IgD-negative memory B cell (primary cell): ENCODE results near the gene MRPL45. TPM values are rescaled to one million over a fixed set of nuclear protein-coding genes. Genes with fewer than 3 reads are reported as not detected.

Source experiments
- H3K27ac Mint-ChIP-seq, 3 donors: one replicate each; pipeline ENCODE4 v1.8.0; 2020 to 2022; ENCODE audit warnings: mild to moderate bottlenecking in 3 of 3, mixed read lengths in 3 of 3, moderate library complexity in 1 of 3
- H3K27me3 Mint-ChIP-seq: one replicate; pipeline ENCODE4 v1.8.0; 2021; ENCODE audit warnings: mixed read lengths
- H3K36me3 Mint-ChIP-seq: one replicate; pipeline ENCODE4 v1.8.0; 2020; ENCODE audit warnings: mild to moderate bottlenecking, mixed read lengths
- H3K4me1 Mint-ChIP-seq, 3 donors: one replicate each; pipeline ENCODE4 v1.8.0; 2020 to 2022; ENCODE audit warnings: mixed read lengths in 3 of 3, mild to moderate bottlenecking in 1 of 3
- H3K4me3 Mint-ChIP-seq, 4 donors: one replicate each; pipeline ENCODE4 v1.8.0; 2020 to 2022; ENCODE audit warnings: mild to moderate bottlenecking in 4 of 4, mixed read lengths in 4 of 4, moderate library complexity in 3 of 4
- H3K9me3 Mint-ChIP-seq, 3 donors: one replicate each; pipeline ENCODE4 v1.8.0; 2020 to 2021; ENCODE audit warnings: mixed read lengths in 3 of 3, mild to moderate bottlenecking in 1 of 3
- polyA plus RNA-seq: library from polyadenylated mRNA; unstranded; fragments of 300-500 nt; fragmentation: Illumina TruSeq; gene quantifications from one replicate; pipeline ENCODE4 v1.2.3, GENCODE V29; 2021

The MRPL45 gene
- polyA plus RNA-seq, 1 donor from 2014 or later = 23.5 TPM

DNA sequence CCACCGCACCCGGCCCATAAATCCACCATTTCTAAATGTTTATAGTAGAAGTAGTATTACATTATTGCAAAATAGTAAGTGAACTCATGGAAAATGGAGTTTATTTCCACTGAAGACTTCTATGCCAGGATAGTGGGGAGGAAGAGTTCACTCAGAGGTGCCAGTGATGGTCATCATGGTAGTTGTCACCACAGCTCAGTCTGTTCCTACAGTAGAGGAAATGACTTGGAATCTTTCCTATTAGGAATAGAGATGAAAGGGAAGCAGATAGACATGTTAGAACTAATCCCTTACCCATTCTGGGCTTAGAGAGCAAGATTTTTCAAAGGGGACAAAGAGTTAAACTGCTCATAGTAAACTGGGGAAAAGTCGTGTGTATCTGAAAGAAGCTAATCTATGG lies 20.1 kb downstream of the MRPL45 start:
- H3K27ac Mint-ChIP-seq = no peak overlapping the region
- H3K36me3 Mint-ChIP-seq = peaks cover 17% of the 10 kb centered on the region
- no peak overlapping the region for H3K4me3 Mint-ChIP-seq
- H3K27me3 Mint-ChIP-seq = no peaks in the 10 kb centered on the region
- H3K4me1 Mint-ChIP-seq = peaks cover 0 to 4% (median 0%) of the 10 kb centered on the region in 3 donors
- no peaks in the 10 kb centered on the region for H3K9me3 Mint-ChIP-seq

DNA sequence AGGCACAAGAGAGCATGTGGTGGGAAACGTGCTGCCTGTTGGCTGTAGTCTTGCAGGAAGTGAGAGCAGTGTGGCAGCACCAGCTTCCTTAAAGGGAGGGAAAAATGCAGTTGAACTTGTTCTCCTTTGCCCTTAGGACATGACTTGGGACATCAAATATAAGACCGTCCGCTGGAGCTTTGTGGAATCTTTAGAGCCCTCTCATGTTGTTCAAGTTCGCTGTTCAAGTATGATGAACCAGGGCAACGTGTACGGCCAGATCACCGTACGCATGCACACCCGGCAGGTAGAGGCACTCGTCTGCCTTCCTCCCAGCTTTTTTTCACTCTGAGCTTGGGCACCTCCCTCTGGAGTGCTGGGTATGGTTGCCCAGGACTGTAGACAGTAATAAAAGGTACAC lies 23.5 kb downstream of the MRPL45 start:
- H3K36me3 Mint-ChIP-seq = peaks cover 8% of the 10 kb centered on the region
- no peaks in the 10 kb centered on the region for H3K9me3 Mint-ChIP-seq
- no peak overlapping the region for H3K4me3 Mint-ChIP-seq
- H3K27me3 Mint-ChIP-seq = no peaks in the 10 kb centered on the region
- peak overlapping the region in 1 of 3 donors; percentile 35 for H3K27ac Mint-ChIP-seq
- H3K4me1 Mint-ChIP-seq = peaks cover 0 to 6% (median 2%) of the 10 kb centered on the region in 3 donors

DNA sequence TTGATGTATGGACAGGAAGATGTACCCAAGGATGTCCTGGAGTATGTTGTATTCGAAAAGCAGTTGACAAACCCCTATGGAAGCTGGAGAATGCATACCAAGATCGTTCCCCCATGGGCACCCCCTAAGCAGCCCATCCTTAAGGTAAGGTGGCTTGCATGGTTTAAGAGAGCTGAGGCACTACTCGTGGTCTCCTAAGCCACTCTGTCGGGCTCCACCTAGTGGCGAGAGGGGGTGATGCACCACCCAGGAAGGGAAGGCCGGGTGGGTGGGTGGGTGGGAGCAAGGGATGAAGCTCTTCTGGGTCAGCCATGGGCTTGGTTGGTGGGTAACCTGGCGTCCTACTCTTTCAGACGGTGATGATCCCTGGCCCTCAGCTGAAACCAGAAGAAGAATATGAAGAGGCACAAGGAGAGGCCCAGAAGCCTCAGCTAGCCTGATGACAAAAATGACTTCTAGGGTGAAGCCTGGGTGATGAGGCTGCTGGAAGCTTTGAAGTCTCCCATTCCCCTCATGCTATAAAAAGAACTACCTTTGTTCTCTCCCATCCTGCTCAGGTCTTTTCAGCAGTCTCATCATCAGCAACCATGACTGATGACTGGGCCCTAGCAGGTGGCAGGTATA lies 25.3 kb downstream of the MRPL45 start:
- Mint-ChIP-seq H3K27me3 (no peaks in the 10 kb centered on the region), H3K4me1 (peaks cover 3 to 8% (median 6%) of the 10 kb centered on the region in 3 donors), H3K9me3 (no peaks in the 10 kb centered on the region), H3K27ac (peak overlapping the region in 1 of 3 donors; percentile 71), H3K4me3 (no peak overlapping the region), H3K36me3 (peaks cover 4% of the 10 kb centered on the region)

DNA sequence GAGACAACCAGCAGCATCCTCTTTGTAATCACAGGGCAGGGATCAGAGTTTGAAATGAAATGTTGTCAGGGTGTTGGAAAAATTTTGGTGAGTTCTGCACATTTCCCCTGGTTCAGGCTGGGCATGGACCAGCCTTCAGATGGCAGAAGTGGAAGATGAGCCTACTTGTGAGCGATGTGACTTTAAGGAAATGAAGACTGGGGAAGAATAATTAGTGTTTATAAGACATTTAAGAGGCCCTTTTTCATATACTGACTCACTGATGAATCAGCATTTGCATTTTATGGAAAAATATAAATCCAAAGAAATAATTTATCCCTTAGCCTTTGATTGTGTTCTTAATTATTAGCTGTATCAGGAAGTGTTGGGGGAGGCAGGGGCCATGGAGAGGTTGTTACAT lies 25.9 kb downstream of the MRPL45 start:
- Mint-ChIP-seq H3K4me3 (no peak overlapping the region), H3K27ac (peak overlapping the region in 1 of 3 donors; percentile 71), H3K4me1 (peaks cover 3 to 8% (median 6%) of the 10 kb centered on the region in 3 donors), H3K27me3 (no peaks in the 10 kb centered on the region), H3K9me3 (no peaks in the 10 kb centered on the region), H3K36me3 (peaks cover 4% of the 10 kb centered on the region)

DNA sequence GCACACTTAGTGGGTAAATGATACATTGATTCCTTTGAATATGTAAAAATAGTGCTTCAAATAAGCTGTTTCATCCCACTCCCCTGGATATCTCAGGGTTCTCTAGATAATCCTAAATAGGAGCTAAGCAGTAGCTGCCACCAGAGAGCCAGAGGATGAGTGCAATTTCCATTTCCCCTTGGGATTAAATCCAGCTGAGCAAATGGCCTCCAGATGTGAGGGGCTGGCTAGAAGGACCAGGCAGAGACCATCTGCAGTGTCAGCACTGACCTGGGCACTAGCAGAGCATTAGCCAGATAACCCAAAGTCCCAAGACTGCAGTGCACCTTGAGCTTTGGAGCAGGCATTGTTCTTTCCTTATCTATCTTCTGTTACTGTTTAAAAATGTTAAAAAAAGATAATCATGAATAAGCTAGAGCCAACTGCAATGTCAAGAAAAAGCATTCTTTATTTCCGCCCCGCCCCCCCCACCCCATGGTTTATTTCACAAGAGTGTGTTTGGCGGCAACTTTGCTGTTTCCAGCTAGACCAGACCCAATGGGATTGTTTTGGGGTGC lies 27.3 kb downstream of the MRPL45 start:
- Mint-ChIP-seq H3K9me3 (no peaks in the 10 kb centered on the region), H3K4me1 (peaks cover 3 to 8% (median 6%) of the 10 kb centered on the region in 3 donors), H3K4me3 (no peak overlapping the region), H3K36me3 (peaks cover 4% of the 10 kb centered on the region), H3K27me3 (peaks cover 6% of the 10 kb centered on the region), H3K27ac (no peak overlapping the region)

DNA sequence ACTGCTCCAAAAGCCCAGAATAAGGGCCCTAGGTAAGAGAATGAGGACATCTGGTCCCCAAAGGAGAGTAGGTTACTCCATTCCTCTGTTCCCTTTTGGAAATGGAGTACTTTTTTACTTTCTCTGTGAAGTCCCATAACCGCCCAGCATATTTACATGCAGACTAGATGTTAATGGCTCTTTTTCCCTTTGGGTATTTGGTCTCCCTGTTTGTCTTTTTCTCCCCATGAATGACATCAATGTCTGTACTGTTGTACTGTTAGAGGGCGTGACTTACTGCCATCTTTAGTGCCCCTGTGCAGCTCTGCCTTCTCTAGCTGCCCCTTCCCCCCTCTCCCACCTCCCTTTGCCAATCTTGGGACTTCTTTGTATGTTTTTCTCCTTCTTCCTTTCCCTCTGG lies 27.8 kb downstream of the MRPL45 start:
- Mint-ChIP-seq H3K36me3 (peaks cover 4% of the 10 kb centered on the region), H3K4me3 (no peak overlapping the region), H3K27ac (no peak overlapping the region), H3K4me1 (peaks cover 3 to 8% (median 6%) of the 10 kb centered on the region in 3 donors), H3K9me3 (no peaks in the 10 kb centered on the region), H3K27me3 (peaks cover 7% of the 10 kb centered on the region)

DNA sequence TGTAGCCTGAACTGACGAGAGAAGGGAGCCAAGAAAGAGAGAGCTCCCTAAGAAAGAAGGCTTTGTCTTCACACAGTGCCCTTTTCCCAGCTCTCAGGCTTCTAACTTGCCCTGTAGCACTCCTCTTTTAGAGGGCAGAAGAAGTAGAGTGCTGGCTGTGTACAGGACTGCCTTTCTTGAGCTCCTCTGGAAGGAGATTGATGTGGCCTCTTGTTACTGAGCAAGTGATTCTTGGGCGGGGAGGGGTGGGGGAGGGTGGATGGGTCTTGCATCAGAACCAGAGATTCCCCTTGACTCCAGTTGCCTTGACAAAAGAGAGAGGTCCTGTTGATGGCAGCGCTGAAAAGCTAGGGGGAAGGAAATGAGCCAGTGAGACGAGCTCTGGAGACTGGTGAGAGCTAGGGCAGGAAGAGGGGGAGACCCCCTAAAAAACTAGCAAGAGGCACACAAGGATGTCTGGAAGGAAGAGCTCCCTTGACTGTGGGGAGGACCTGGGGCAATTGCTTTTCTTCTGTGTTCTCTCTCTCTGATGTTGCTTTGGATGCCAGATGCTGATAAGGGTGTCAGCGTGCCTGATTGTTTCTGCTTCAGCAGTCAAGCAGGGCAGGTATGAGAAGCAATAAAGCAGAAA lies 28.4 kb downstream of the MRPL45 start:
- peaks cover 2% of the 10 kb centered on the region for H3K36me3 Mint-ChIP-seq
- peaks cover 3 to 8% (median 6%) of the 10 kb centered on the region in 3 donors for H3K4me1 Mint-ChIP-seq
- H3K27me3 Mint-ChIP-seq = peaks cover 13% of the 10 kb centered on the region
- H3K9me3 Mint-ChIP-seq = no peaks in the 10 kb centered on the region
- H3K4me3 Mint-ChIP-seq = no peak overlapping the region
- no peak overlapping the region for H3K27ac Mint-ChIP-seq

DNA sequence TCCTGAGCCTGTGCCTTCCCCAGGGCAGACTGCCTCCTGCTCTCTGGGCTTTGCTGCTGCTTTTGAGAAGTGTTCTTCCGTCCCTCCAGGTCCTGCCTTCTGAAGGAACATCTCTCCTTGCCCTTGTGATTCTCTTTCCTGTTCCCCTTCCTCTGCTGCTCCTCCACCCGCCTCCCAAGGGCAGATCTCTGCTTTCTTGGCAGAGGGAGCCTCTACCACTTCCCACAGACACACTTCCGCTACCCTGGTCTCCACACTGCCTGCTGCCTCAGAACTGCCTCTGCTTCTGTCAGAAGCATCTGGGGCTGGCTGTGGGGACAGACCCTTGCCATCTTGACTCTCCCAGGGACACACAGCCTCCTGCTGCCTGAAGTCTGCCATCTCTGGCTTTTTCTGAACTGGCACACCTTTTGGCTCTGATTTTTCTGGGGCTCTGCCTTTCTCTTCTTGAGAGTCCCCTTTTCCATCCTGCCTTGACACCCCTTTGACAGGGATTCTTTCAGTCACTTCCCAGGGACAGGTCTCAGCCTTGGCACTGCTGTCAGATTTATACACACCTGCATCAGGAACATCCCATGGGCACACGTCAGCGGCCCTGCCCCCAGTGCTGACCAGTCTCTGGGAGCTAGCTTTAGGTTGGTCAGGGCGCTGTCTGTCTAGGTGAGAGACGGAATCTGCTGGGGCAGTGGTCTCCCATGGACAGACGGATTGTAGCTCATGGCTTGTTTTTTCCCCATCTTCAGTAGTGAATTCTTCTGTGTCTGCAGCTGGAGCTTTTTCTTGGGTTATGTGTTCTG lies 30.2 kb downstream of the MRPL45 start:
- no peak overlapping the region for H3K4me3 Mint-ChIP-seq

DNA sequence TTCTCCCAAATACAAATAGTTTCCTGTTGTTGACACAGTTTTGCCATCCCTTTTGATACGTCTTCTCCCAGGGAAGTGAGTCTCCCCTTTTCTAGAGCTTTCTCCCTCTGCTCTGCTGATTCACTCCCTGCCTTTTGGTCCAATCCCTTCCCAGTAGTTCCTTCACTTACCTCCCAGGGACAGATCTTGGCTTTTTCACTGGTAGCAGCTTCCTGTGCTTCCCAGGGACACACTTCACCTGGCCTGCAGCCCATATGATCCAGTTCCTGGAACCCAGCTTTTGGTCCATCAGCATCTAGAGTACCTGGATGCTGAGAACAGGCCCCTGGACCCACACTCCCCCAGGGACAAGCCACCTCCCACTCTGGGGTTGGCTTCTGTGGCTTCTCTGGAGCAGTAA lies 31.0 kb downstream of the MRPL45 start:
- H3K4me3 Mint-ChIP-seq = no peak overlapping the region
- H3K9me3 Mint-ChIP-seq = no peaks in the 10 kb centered on the region
- peaks cover 17% of the 10 kb centered on the region for H3K27me3 Mint-ChIP-seq
- H3K27ac Mint-ChIP-seq = no peak overlapping the region
- H3K4me1 Mint-ChIP-seq = peaks cover 3 to 6% (median 6%) of the 10 kb centered on the region in 3 donors
- H3K36me3 Mint-ChIP-seq = no peaks in the 10 kb centered on the region

More for the DNA sequence above, 30.2 kb downstream of the MRPL45 start:
- Mint-ChIP-seq H3K27ac (no peak overlapping the region), H3K36me3 (peaks cover under 1% of the 10 kb centered on the region), H3K9me3 (no peaks in the 10 kb centered on the region), H3K4me1 (peaks cover 3 to 6% (median 6%) of the 10 kb centered on the region in 3 donors), H3K27me3 (peaks cover 17% of the 10 kb centered on the region)

DNA sequence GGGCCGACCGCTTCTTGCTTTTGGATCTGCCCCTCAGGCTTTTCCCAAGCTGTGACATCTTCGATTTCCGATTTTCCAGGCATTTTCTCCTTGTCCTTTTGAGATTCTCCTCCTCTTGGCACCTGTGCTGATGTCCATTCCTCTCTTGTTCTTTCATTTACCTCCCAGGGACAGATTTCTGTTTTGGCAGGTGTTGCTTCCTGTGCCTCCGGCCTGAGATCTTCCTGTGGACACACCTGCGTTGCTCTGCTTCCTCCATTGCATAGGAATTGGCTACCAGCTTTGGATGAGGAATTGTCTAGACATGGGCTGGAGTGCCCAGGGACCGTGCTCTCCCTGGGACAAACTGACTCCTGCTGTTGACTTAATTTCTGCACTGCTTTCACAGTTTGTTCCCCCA lies 31.7 kb downstream of the MRPL45 start:
- H3K27ac Mint-ChIP-seq = no peak overlapping the region
- H3K9me3 Mint-ChIP-seq = no peaks in the 10 kb centered on the region
- H3K27me3 Mint-ChIP-seq = peaks cover 21% of the 10 kb centered on the region
- H3K36me3 Mint-ChIP-seq = no peaks in the 10 kb centered on the region
- no peak overlapping the region for H3K4me3 Mint-ChIP-seq
- peaks cover 3 to 6% (median 6%) of the 10 kb centered on the region in 3 donors for H3K4me1 Mint-ChIP-seq

DNA sequence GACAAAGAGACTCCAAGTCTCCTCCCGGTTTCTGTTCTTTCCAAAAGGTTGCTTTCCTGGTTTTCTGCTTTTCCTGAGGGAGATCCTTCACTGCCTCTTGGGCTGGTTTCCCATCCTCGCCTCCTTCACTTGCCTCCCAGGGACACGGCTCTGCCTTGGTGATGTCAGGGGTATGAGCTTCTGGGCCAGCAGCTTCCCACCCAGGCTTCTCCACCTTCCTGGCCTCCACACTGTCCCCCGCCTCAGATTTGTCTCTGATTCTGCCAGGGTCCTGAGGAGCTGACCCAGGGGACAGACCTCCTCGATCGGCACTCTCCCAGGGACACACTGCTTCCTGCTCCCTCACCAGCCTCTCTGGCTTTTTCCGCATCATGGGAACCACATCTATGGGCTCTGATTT lies 32.3 kb downstream of the MRPL45 start:
- Mint-ChIP-seq H3K4me3 (no peak overlapping the region), H3K36me3 (no peaks in the 10 kb centered on the region), H3K27me3 (peaks cover 22% of the 10 kb centered on the region), H3K27ac (no peak overlapping the region), H3K9me3 (no peaks in the 10 kb centered on the region), H3K4me1 (peaks cover 3 to 6% (median 6%) of the 10 kb centered on the region in 3 donors)

DNA sequence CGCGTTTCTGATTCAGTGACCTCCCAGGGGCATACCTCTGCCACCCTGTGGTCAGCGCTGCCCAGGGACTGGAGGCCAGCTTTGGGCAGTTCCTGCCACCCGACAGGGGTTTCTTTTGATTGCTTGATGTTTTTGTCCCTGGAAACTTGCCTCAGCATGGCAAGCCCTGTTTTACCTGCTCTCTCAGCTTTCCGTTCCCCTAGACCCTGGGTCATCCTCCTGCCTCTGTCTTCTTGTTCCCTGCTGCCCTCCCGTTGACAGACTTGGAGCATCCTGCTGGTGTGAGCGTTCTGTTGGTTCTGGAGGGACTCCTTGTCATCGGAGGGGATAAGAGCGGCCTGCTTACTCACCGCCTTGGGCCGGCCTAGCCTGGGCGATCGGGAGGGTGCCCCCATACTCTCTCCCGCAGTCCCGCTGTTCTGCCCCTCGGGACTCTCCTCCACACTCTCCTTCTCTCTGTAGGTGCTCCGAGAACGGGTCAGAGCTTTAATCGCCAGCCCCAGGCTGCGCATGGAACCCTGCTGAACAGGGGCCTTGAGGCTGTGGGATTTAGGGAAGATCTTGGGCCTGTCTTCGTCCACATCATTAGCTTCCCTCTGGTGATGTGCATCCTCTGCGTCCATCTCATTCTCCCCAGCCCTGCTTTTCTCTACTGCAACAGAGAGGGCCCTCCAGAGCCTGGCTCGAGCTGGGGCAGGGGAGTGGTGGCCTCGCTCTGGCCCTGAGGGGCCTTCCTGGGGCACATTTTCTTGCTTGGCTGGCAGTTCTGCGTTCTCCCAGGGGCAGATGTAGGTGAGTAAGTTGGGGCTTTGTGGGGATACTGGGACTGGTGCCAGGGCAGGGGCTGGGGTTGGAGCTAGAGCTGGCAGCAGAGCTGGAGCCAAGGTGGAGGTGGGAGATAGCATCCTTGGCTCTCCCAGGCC lies 33.1 kb downstream of the MRPL45 start:
- Mint-ChIP-seq H3K27ac (peak overlapping the region in 1 of 3 donors; percentile 23), H3K36me3 (no peaks in the 10 kb centered on the region), H3K4me1 (peaks cover 3 to 6% (median 6%) of the 10 kb centered on the region in 3 donors), H3K27me3 (peaks cover 22% of the 10 kb centered on the region), H3K4me3 (no peak overlapping the region), H3K9me3 (no peaks in the 10 kb centered on the region)

DNA sequence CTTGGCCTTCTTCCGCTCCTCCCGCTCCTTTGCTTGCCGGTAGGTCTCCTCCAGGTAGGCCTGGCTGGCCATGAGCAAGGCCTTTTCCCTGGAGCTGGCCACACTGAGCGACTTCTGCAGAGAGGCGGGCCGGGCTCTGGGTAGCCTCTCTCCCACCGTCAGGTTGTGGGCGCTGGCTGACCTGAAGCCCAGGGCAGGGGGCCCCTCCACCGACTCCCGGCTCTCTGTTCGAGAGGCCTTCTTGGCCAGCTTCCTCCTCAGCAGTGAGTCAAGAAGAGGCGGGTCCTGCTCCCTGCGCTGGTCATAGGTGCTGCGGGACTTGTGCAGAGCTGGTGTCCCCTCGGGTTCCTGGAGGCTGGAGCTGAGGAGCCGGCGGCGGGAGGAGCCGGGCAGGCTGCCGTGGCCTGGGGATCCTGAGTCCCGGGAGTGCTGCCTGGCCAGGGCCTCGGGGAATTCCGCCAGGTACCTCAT lies 34.0 kb downstream of the MRPL45 start:
- no peak overlapping the region for H3K4me3 Mint-ChIP-seq
- H3K27me3 Mint-ChIP-seq = peaks cover 24% of the 10 kb centered on the region
- no peaks in the 10 kb centered on the region for H3K36me3 Mint-ChIP-seq
- H3K27ac Mint-ChIP-seq = no peak overlapping the region
- H3K9me3 Mint-ChIP-seq = no peaks in the 10 kb centered on the region
- H3K4me1 Mint-ChIP-seq = peaks cover under 1 to 3% (median 3%) of the 10 kb centered on the region in 3 donors

DNA sequence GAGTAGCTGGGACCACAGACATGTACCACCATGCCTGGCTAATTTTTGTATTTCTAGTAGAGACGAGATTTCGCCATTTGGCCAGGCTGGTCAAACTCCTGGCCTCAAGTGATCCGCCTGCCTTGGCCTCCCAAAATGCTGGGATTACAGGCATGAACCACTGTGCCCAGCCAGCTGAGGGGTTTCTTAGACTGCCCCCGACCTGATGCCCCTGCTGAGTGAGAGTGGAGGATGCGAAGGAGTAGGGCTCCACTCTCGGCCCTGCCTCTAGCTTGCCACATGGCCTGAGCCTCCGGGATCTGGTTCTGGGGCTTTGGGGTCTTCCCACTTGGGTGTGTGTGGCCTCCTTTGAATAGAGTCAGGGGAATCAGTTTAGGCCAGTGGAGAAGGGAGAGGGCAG lies 35.8 kb downstream of the MRPL45 start:
- no peaks in the 10 kb centered on the region for H3K9me3 Mint-ChIP-seq
- no peak overlapping the region for H3K27ac Mint-ChIP-seq
- H3K27me3 Mint-ChIP-seq = peaks cover 24% of the 10 kb centered on the region
- no peaks in the 10 kb centered on the region for H3K4me1 Mint-ChIP-seq
- H3K36me3 Mint-ChIP-seq = no peaks in the 10 kb centered on the region
- H3K4me3 Mint-ChIP-seq = no peak overlapping the region
